DOHH2 (cell line): ENCODE measurements around the gene RUNX1.

ENCODE experiments used
- EZH2phosphoT487 ChIP-seq: fragments of 200-600 bp; sonication (generic); IDR thresholded peaks from 2 replicates; pipeline ENCODE4 v1.6.1; 2017; ENCODE audit warnings: borderline replicate concordance, mild to moderate bottlenecking, antibody characterized with exemption, low read length, moderate library complexity, mixed read lengths
- TF ChIP-seq, protein P1 (sequence below): fragments of 200-600 bp; sonication (generic); IDR thresholded peaks from one replicate; pipeline ENCODE4 v1.5.1; 2014; ENCODE audit warnings: antibody characterized with exemption, mild to moderate bottlenecking, low read depth, low read length; ENCODE audit not compliant: poor library complexity, severe bottlenecking

- TF ChIP-seq, protein P1, sequence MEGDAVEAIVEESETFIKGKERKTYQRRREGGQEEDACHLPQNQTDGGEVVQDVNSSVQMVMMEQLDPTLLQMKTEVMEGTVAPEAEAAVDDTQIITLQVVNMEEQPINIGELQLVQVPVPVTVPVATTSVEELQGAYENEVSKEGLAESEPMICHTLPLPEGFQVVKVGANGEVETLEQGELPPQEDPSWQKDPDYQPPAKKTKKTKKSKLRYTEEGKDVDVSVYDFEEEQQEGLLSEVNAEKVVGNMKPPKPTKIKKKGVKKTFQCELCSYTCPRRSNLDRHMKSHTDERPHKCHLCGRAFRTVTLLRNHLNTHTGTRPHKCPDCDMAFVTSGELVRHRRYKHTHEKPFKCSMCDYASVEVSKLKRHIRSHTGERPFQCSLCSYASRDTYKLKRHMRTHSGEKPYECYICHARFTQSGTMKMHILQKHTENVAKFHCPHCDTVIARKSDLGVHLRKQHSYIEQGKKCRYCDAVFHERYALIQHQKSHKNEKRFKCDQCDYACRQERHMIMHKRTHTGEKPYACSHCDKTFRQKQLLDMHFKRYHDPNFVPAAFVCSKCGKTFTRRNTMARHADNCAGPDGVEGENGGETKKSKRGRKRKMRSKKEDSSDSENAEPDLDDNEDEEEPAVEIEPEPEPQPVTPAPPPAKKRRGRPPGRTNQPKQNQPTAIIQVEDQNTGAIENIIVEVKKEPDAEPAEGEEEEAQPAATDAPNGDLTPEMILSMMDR: no peak
- TF ChIP-seq EZH2phosphoT487: no peak
These were observed 251.1 kb downstream of the RUNX1 start for GRCh38 chr21:34797921-34798535.
